ENCODE results near the gene STK11.

- TF ChIP-seq CTCF (conservative IDR thresholded peaks at IDR 0.05) (no peak), EZH2 (IDR thresholded peaks at IDR 0.05; ENCODE audit: low read depth) (no peak)
These were observed 46.7 kb downstream of the STK11 start for GRCh38 chr19:1252221-1252820.

All from PC-9 (cell line).